Testis (tissue), 3 donors: ENCODE measurements around the gene RPTOR. TPM values are rescaled to one million over a fixed set of nuclear protein-coding genes. Genes with fewer than 3 reads are reported as not detected.

ENCODE experiments used
- DNase-seq: peaks from one replicate; pipeline ENCODE4 v3.0.0-alpha.2; 2019
- H3K27ac ChIP-seq, 2 donors: fragments of 200-600 bp; sonication (generic); one replicate each; pipeline ENCODE4 v1.5.1; 2019
- H3K27me3 ChIP-seq: fragments of 200-600 bp; sonication (generic); one replicate; pipeline ENCODE4 v1.5.1; 2019
- H3K36me3 ChIP-seq: fragments of 200-600 bp; sonication (generic); one replicate; pipeline ENCODE4 v1.5.1; 2017; ENCODE audit warnings: low read depth; ENCODE audit errors: missing control alignments
- H3K4me1 ChIP-seq: fragments of 200-600 bp; sonication (generic); one replicate; pipeline ENCODE4 v1.5.1; 2019
- H3K4me3 ChIP-seq, 2 donors: fragments of 200-600 bp; sonication (generic); one replicate each; pipeline ENCODE4 v1.5.1; 2017 to 2019
- H3K9me3 ChIP-seq: fragments of 200-600 bp; sonication (generic); one replicate; pipeline ENCODE4 v1.5.1; 2017
- POLR2A ChIP-seq: fragments of 450-650 bp; IDR thresholded peaks from one replicate; pipeline ENCODE4 v1.6.1; 2017; ENCODE audit warnings: antibody characterized with exemption, mild to moderate bottlenecking, moderate library complexity
- WGBS, 2 donors: methylation state at CpG; one replicate each; pipeline ENCODE4 v1.1.5; 2018; 5-methylcytosine and 5-hydroxymethylcytosine counted together
- intact Hi-C: fragments of 100-400 bp; cut with DNase I; formaldehyde crosslinking; loops from one replicate; pipeline ENCODE4 v1.15.1; 2023; ENCODE audit warnings: low total_unique reads
- polyA plus RNA-seq: library from polyadenylated mRNA; stranded (reverse); fragments of 350-450 nt; fragmentation: Illumina TruSeq; extraction: RNeasy Lipid Tissue Mini Kit (QIAGEN cat#74804); gene quantifications from one replicate; pipeline ENCODE4 v1.2.3, GENCODE V29; 2014; ENCODE audit warnings: low read depth, low replicate concordance; ENCODE audit not compliant: insufficient read depth
- total RNA-seq, 2 donors: library from RNA; depleted of rRNA; stranded (reverse); fragments of >200 nt; gene quantifications; one replicate each; pipeline ENCODE4 v1.2.3, GENCODE V29; 2016
- TF ChIP-seq, protein P1 (sequence below), 3 experiments: fragments of 450-650 bp in 2 of 3; fragments of 200-600 bp in 1 of 3; sonication (generic) in 1 of 3; IDR thresholded peaks; one replicate each; pipeline ENCODE4 v1.5.1; 2016 to 2019; ENCODE audit warnings: antibody characterized with exemption in 3 of 3, mild to moderate bottlenecking in 2 of 3, moderate library complexity in 1 of 3

Gene RPTOR
- total and polyA plus RNA-seq, 3 donors from 2014 or later, result 21.8 to 68.3 (median 56.6) TPM

DNA sequence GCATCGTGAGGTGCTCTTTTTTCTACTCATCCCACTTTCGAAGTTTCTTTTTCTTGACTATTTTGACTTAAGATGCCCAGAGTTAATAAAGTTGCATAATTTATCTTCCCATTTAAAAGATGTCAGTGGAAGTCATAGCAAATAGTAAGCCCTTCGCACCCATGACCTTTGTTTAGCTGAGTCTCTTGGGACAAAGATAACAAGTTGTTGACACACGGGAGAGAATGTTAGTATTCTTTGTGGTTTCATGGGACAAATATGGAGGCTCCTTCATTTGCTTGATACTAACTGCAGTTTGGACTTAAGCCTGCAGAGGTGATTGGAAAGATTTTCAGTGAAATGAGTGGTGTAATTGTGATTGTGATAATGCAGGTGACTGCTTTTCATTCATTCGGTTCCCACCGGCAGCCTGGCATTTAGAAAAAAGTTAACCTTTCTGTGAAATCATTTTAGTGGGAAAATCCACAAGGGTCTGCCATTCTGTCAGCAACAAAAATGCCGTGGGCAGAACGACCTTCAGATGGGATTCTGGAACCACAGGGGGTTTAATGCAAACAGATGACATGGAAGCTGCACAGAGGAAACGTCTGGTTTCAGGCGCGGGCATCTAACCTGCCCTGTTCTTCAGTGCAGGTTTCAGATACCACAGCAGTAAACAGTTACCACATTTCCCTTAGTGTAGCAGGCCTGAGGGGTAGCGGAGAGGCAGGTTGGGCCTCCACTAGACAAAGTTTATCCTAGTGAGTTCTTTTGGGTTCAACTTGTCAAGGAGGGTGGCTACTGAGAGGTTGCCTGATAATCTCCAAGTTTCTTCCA is 123.0 kb downstream of the RPTOR start:
- intact Hi-C loops, result no loop called here
- TF ChIP-seq, protein P1, sequence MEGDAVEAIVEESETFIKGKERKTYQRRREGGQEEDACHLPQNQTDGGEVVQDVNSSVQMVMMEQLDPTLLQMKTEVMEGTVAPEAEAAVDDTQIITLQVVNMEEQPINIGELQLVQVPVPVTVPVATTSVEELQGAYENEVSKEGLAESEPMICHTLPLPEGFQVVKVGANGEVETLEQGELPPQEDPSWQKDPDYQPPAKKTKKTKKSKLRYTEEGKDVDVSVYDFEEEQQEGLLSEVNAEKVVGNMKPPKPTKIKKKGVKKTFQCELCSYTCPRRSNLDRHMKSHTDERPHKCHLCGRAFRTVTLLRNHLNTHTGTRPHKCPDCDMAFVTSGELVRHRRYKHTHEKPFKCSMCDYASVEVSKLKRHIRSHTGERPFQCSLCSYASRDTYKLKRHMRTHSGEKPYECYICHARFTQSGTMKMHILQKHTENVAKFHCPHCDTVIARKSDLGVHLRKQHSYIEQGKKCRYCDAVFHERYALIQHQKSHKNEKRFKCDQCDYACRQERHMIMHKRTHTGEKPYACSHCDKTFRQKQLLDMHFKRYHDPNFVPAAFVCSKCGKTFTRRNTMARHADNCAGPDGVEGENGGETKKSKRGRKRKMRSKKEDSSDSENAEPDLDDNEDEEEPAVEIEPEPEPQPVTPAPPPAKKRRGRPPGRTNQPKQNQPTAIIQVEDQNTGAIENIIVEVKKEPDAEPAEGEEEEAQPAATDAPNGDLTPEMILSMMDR (IDR thresholded peaks at IDR 0.05), result no peak
- TF ChIP-seq POLR2A, result no peak
- H3K4me1 ChIP-seq, result peaks cover 18% of the 10 kb centered on the region
- DNase-seq, result no peak
- no peaks in the 10 kb centered on the region for H3K9me3 ChIP-seq
- no peaks in the 10 kb centered on the region for H3K27me3 ChIP-seq
- H3K27ac ChIP-seq, result no peak overlapping the region
- WGBS, 2 donors, result 85 to 89% methylated on average over 12 of the region's 12 CpGs
- no peak overlapping the region for H3K4me3 ChIP-seq
- no peaks in the 10 kb centered on the region for H3K36me3 ChIP-seq

DNA sequence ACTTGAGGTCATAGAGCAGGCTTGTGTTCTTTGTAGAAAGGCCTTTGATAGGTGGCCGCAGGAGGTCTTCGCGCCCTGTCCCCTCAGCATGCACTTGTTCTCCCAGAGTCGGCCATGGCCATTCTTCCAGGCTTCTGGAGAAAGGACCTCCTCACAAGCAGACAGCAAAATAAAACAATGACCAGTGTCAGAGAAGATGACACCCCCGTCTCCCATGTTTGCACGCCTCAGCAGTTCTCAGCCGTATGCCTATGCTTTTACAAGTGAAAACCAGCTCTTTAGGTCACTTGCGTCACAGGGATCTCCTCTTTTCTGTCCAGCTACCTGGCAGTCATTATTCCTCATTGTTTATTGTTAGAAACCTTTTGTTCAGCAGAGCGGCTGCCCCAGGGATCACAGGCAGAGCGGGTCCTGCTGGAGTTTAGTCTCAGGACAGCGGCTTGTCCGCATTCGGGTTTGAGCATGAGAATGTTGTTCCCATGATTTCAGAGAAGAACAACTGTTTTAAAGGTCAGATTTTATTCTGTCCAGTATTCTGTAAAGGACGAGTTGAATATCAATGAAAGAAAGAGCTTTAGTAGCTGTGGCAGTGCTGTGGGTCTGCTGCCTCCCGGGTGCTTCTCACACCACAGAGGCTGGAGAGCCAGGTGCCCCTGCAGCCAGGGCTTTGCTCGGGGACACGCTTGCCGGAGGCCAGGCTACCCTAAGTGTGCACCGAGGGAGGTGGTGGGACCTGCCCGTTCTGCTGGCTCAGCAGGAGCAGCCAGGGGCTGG is 123.9 kb downstream of the RPTOR start:
- intact Hi-C loops, result no loop called here
- H3K4me1 ChIP-seq, result peaks cover 18% of the 10 kb centered on the region
- H3K27ac ChIP-seq, result no peak overlapping the region
- no peaks in the 10 kb centered on the region for H3K27me3 ChIP-seq
- no peak overlapping the region for H3K4me3 ChIP-seq
- H3K36me3 ChIP-seq, result no peaks in the 10 kb centered on the region
- no peaks in the 10 kb centered on the region for H3K9me3 ChIP-seq
- TF ChIP-seq POLR2A, result no peak
- TF ChIP-seq, protein P1 (IDR thresholded peaks at IDR 0.05), result no peak
- no peak for DNase-seq
- WGBS, 2 donors, result 85 to 92% methylated on average over 15 to 20 of the region's 20 CpGs

DNA sequence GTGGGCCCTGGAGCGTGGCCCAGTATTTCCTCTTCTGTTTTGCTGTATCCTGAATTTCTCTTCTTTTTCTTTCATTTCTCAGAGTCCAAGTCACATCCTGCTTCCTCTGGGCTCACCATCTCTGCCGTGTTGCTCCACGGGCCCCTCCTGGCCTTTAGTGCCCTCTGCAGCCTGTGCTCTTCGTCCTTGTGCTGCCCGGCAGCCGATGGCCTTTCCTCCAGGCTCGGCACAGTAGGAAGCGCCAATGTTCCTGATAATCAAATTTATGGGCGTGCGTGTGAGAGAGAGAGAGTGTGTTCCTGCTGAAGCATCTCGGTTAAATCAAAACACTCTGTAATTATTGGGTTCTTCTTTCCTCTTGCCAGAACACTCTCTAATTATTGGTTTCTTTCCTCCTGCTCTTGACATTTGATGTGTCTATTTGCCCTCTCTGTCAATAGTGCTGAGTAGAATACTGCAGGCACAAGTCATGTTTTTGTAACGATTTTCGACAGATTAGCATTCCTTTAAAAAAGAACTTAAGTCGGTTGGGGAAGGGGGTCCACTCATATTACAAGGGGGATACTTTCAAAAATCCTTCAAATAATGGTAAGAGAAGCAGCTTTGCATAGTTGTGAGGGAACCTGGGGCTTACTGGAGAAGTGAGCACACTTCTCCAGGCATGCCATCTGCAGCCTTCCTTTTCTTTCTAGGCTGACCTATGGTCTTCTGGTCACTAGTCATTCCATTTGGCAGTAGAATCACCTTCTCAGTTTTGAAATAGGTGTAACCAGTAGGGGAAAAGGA is 126.6 kb downstream of the RPTOR start:
- intact Hi-C loops, result no loop called here
- TF ChIP-seq, protein P1 (IDR thresholded peaks at IDR 0.05), result no peak
- no peak for TF ChIP-seq POLR2A

DNA sequence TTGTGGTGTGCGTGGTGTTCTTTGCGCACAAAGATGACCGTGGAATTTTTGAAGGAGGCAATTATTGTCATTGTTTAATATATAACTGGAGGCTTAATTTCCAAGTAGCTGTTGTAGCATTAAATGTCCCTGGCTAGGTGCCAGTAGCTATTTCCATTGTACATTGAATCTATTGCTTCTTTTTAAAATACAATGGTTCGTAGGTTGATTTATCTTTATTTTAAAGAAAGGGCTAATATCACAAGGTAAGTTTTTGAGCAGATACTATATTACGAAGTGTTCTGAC is 127.1 kb downstream of the RPTOR start:
- Histone ChIP-seq H3K27me3 (no peaks in the 10 kb centered on the region), H3K36me3 (no peaks in the 10 kb centered on the region), H3K9me3 (no peaks in the 10 kb centered on the region), H3K4me1 (peaks cover 10% of the 10 kb centered on the region), H3K27ac (no peak overlapping the region), H3K4me3 (no peak overlapping the region)
- 57 to 67% methylated on average over 5 of the region's 5 CpGs for WGBS, 2 donors
- intact Hi-C loops, result no loop called here
- no peak for TF ChIP-seq POLR2A
- TF ChIP-seq, protein P1 (IDR thresholded peaks at IDR 0.05), result no peak
- no peak for DNase-seq

More for the DNA sequence above, 126.6 kb downstream of the RPTOR start:
- DNase-seq, result no peak
- H3K4me3 ChIP-seq, result no peak overlapping the region
- no peak overlapping the region for H3K27ac ChIP-seq
- H3K36me3 ChIP-seq, result no peaks in the 10 kb centered on the region
- peaks cover 10% of the 10 kb centered on the region for H3K4me1 ChIP-seq
- no peaks in the 10 kb centered on the region for H3K9me3 ChIP-seq
- 53 to 73% methylated on average over 14 of the region's 14 CpGs for WGBS, 2 donors
- no peaks in the 10 kb centered on the region for H3K27me3 ChIP-seq
